Stomach (tissue), 4 donors: ENCODE results near the gene CNTN1.

ENCODE experiments used
- POLR2A ChIP-seq, 4 donors: fragments of 450-650 bp; IDR thresholded peaks; one replicate each; pipeline ENCODE4 v1.6.1; 2016; ENCODE audit warnings: antibody characterized with exemption in 4 of 4, control low read depth in 2 of 4, mild to moderate bottlenecking in 1 of 4, moderate library complexity in 1 of 4
- POLR2AphosphoS5 ChIP-seq, 3 donors: sonication (generic); formaldehyde crosslinking; IDR thresholded peaks; one replicate each; pipeline ENCODE4 v1.6.1; 2016; ENCODE audit warnings: antibody characterized with exemption in 3 of 3
- TF ChIP-seq, protein P1 (sequence below), 7 experiments: fragments of 450-650 bp in 4 of 7; fragments of 200-600 bp in 3 of 7; sonication (generic) in 3 of 7; IDR thresholded peaks; one replicate each; pipeline ENCODE4 v1.5.1; 2016 to 2019; ENCODE audit warnings: antibody characterized with exemption in 7 of 7, control low read depth in 2 of 7, mild to moderate bottlenecking in 1 of 7

- TF ChIP-seq, protein P1, sequence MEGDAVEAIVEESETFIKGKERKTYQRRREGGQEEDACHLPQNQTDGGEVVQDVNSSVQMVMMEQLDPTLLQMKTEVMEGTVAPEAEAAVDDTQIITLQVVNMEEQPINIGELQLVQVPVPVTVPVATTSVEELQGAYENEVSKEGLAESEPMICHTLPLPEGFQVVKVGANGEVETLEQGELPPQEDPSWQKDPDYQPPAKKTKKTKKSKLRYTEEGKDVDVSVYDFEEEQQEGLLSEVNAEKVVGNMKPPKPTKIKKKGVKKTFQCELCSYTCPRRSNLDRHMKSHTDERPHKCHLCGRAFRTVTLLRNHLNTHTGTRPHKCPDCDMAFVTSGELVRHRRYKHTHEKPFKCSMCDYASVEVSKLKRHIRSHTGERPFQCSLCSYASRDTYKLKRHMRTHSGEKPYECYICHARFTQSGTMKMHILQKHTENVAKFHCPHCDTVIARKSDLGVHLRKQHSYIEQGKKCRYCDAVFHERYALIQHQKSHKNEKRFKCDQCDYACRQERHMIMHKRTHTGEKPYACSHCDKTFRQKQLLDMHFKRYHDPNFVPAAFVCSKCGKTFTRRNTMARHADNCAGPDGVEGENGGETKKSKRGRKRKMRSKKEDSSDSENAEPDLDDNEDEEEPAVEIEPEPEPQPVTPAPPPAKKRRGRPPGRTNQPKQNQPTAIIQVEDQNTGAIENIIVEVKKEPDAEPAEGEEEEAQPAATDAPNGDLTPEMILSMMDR (IDR thresholded peaks at IDR 0.05), result no peak
- TF ChIP-seq POLR2A (IDR thresholded peaks at IDR 0.05) (no peak), POLR2AphosphoS5 (IDR thresholded peaks at IDR 0.05) (no peak)
These were observed 22.4 kb downstream of the CNTN1 start for GRCh38 chr12:40714636-40715035.
